ENCODE data around the gene SH2D3C.
"Not testable (repeated sequence)": the region's sequence is repeated elsewhere in the genome, so short reads cannot be mapped to it uniquely, and the experiment has no call there.

SH2D3C gene

DNA sequence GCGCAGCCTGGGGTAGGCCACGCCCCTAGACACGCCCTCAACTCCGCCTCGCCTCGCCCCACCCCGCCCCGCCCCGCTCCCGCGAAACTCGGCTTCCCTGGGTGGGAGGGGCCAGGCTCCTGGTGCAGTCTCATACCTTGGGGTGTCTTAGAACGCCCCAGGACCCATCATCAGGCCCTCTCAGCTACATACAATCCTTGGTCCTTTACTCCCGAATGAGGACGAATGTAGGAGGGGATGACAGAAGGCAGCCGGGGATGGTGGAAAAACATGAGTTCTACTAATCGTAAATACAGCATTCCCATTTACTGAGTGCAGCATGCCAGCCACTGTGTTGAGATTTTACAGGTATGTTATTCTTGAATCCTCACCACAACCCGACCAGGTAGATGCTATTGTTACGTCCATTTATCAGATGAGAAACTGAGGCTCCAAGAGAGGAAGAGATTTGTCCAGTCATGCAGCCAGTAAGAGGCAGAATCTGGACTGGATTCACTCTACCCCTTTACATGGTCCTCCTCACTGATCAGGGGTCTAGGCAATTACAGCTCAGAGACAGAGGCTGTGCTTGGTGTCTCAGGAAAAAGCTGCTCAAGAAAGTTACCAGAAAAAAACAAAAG lies 6.8 kb downstream of the SH2D3C start:
- DNase-seq (ENCODE audit: low read depth, low spot score): no peak
- H3K4me3 ChIP-seq (ENCODE audit: low read length): peak overlapping the region; percentile 25

- peak overlapping the region; percentile 42 for H3K4me3 ChIP-seq (ENCODE audit: low read length)
These were observed 7.4 kb downstream of the SH2D3C start for GRCh38 chr9:127770905-127771569.

GRCh38 chr9:127770583-127770904 lies 7.9 kb downstream of the SH2D3C start:
- no peak for DNase-seq (ENCODE audit: low read depth, low spot score)
- H3K4me3 ChIP-seq (ENCODE audit: low read length): peak overlapping the region; percentile 42

More at GRCh38 chr9:127770905-127771569, 7.4 kb downstream of the SH2D3C start:
- DNase-seq (ENCODE audit: low read depth, low spot score): peak; percentile 94

DNA sequence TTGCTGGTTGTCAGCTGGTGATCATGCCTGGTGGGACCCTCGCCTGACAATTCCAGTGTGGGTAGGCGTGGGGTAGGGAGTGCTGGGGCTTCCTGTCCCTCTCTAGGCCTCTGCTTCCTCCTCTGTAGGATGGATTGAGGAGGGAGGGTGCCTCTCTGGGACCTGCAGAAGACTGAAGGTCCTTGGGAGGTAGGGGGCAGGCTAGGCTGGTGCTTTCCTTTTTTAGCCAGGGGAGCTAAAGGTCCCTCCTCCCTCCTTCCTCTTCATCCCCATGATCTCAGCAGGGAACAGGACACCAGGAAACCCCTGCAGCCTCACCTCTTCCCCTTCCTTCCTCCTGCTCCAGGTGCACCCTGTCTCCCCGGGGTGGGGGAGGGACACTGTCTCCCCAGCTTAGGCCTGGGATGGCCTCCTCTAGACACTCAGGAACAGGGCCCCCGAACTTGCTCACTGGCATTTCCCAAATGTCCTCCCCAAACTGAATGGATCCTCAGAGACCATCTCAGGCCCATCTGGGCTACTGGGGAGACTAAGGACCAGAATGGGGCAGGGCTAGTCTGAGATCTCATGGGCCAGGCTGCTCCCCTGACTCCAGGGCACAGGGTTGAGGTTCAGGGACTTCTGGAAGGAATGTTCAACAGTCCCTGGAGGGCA lies 8.4 kb downstream of the SH2D3C start:
- no peak overlapping the region for H3K4me3 ChIP-seq (ENCODE audit: low read length)
- no peak for DNase-seq (ENCODE audit: low read depth, low spot score)

GRCh38 chr9:127769101-127769500 lies 9.4 kb downstream of the SH2D3C start:
- no peak for DNase-seq (ENCODE audit: low read depth, low spot score)
- no peak overlapping the region for H3K4me3 ChIP-seq (ENCODE audit: low read length)

DNA sequence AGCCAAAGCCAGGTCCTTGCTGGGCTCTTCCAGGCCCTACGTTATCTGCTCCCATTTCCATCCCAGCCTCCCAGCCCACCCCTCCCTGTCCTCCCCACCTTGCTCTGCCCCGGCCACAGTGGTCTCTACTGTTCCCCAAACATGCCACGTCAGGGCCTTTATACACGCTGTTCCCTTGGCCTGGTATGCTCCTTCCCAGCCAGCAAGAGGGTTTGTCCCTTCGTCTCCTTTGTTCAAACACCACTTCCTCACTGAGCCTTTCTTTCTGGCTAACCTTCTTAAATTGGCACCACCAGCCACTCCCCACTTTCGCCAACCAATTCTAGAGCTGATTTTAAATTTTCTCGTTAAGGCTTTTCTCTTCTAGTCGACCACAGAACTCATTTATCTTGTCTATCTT lies 9.8 kb downstream of the SH2D3C start:
- no peak for DNase-seq (ENCODE audit: low read depth, low spot score)

GRCh38 chr9:127767909-127768331 lies 10.5 kb downstream of the SH2D3C start:
- no peak for DNase-seq (ENCODE audit: low read depth, low spot score)
- H3K4me3 ChIP-seq (ENCODE audit: low read length): no peak overlapping the region

More for the DNA sequence above, 9.8 kb downstream of the SH2D3C start:
- no peak overlapping the region for H3K4me3 ChIP-seq (ENCODE audit: low read length)

GRCh38 chr9:127767410-127767809 lies 11.1 kb downstream of the SH2D3C start:
- H3K4me3 ChIP-seq (ENCODE audit: low read length): no peak overlapping the region
- no peak for DNase-seq (ENCODE audit: low read depth, low spot score)

- DNase-seq (ENCODE audit: low read depth, low spot score): no peak
- H3K4me3 ChIP-seq (ENCODE audit: low read length): no peak overlapping the region
These were observed 13.0 kb downstream of the SH2D3C start for GRCh38 chr9:127765418-127765817.

DNA sequence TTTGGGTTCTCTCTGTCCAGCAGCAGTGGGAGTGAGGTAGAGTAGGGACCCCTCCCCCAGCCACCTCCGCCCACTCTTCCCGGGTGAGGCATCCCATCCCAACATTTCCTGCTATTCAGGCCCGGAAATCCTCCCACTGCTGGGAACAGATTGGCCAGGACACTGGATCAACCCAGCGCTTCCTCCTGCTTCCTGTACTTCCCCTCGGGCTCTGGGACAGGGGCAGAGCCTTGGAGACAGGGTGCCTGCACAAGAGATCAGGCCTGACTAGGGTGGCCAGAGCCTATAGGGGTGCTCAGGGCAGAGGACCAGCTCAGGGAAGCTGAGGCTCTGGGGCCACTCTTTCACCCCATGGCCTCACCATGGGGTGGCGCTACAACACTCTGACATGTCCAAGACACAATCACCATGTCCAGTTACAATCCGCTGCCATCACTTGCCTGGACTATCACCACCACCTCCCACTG lies 14.5 kb downstream of the SH2D3C start:
- no peak overlapping the region for H3K4me3 ChIP-seq (ENCODE audit: low read length)
- no peak for DNase-seq (ENCODE audit: low read depth, low spot score)

- no peak overlapping the region for H3K4me3 ChIP-seq (ENCODE audit: low read length)
- no peak for DNase-seq (ENCODE audit: low read depth, low spot score)
These were observed 16.3 kb downstream of the SH2D3C start for GRCh38 chr9:127762111-127762676.

- no peak overlapping the region for H3K4me3 ChIP-seq (ENCODE audit: low read length)
- no peak for DNase-seq (ENCODE audit: low read depth, low spot score)
These were observed 16.9 kb downstream of the SH2D3C start for GRCh38 chr9:127761491-127761956.

DNA sequence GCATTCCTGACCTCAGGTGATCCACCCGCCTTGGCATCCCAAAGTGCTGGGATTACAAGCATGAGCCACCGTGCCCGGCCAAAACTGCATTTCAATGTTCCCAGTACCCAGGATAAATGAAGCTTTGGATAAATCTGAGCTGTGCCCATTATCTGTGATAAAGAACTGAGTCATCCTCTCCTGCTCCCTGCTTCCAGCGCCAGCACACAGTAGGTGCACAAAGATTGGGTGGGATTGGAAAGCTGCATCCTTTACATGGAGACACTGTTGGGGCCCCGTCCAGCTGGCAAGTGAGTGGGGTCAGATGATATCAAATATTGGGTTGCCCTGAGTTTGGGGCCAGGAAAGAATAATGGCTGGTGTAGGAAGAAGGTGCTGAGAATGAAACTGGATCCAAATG lies 17.4 kb downstream of the SH2D3C start:
- DNase-seq (ENCODE audit: low read depth, low spot score): no peak

GRCh38 chr9:127758843-127759242 lies 19.6 kb downstream of the SH2D3C start:
- H3K4me3 ChIP-seq (ENCODE audit: low read length): no peak overlapping the region

More for the DNA sequence above, 17.4 kb downstream of the SH2D3C start:
- no peak overlapping the region for H3K4me3 ChIP-seq (ENCODE audit: low read length)

DNA sequence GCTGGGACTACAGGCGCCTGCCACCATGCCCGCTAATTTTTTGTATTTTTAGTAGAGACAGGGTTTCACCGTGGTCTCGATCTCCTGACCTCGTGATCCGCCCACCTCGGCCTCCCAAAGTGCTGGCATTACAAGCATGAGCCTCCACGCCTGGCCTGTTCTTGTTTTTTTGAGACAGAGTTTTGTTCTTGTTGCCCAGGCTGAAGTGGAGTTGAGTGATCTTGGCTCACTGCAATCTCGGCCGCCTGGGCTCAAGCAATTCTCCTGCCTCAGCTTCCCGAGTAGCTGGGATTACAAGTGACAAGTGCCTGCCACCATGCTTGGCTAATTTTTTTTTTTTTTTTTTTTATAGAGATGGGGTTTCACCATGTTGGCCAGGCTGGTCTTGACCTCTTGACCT lies 21.7 kb downstream of the SH2D3C start:
- not testable (repeated sequence) for DNase-seq (ENCODE audit: low read depth, low spot score); H3K4me3 ChIP-seq (ENCODE audit: low read length)

More at GRCh38 chr9:127758843-127759242, 19.6 kb downstream of the SH2D3C start:
- DNase-seq (ENCODE audit: low read depth, low spot score): no peak

DNA sequence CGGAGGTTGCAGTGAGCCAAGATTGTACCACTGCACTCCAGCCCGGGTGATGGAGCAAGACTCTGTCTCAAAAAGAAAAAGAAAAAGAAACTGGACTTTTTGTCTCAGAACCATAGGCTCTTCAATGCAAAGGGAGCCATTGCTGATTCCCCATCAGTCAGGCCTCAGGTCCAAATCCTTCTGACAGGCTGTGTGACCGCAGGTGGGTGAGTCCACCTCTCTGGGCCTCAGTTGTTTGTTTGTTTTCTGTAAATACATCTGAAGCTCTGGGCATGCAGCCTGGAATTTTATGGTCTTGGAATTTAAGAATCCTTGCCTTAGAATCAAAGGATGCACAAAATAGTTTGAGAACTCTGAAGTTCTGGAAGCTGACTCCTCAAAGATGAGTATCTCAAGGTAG lies 22.2 kb downstream of the SH2D3C start:
- no peak for DNase-seq (ENCODE audit: low read depth, low spot score)
- no peak overlapping the region for H3K4me3 ChIP-seq (ENCODE audit: low read length)

GRCh38 chr9:127755061-127756060 lies 23.1 kb downstream of the SH2D3C start:
- no peak overlapping the region for H3K4me3 ChIP-seq (ENCODE audit: low read length)
- DNase-seq (ENCODE audit: low read depth, low spot score): no peak

GRCh38 chr9:127754099-127755060 lies 24.1 kb downstream of the SH2D3C start:
- DNase-seq (ENCODE audit: low read depth, low spot score): no peak
- H3K4me3 ChIP-seq (ENCODE audit: low read length): no peak overlapping the region

Measured in Jurkat, Clone E6-1 (cell line).